Cardiac muscle cell (in vitro differentiated cells and primary cell): ENCODE results near the gene HAO2. TPM values are rescaled to one million over a fixed set of nuclear protein-coding genes. Genes with fewer than 3 reads are reported as not detected.

ENCODE experiments used
- DNase-seq, 2 donors: peaks; one replicate each; pipeline versions ENCODE4 v3.0.0 to v3.0.0-alpha.2; 2010 to 2017; ENCODE audit warnings: low read depth in 1 of 2, low spot score in 1 of 2
- H3K27ac ChIP-seq: fragments of 200-600 bp; sonication (generic); 2 replicates; pipeline ENCODE4 v1.5.1; 2016
- H3K27me3 ChIP-seq: fragments of 200-600 bp; sonication (generic); 2 replicates; pipeline ENCODE4 v1.6.0; 2016; ENCODE audit warnings: control low read depth
- H3K36me3 ChIP-seq: fragments of 200-600 bp; sonication (generic); 2 replicates; pipeline ENCODE4 v1.5.1; 2016; ENCODE audit warnings: control low read depth
- H3K4me1 ChIP-seq: fragments of 200-600 bp; sonication (generic); 2 replicates; pipeline ENCODE4 v1.8.1; 2017; ENCODE audit warnings: low read depth, mild to moderate bottlenecking, mixed run types
- H3K4me3 ChIP-seq: fragments of 200-600 bp; sonication (generic); 2 replicates; pipeline ENCODE4 v1.5.1; 2016; ENCODE audit warnings: mild to moderate bottlenecking
- H3K9me3 ChIP-seq: fragments of 200-600 bp; sonication (generic); 2 replicates; pipeline ENCODE4 v1.5.1; 2017; ENCODE audit warnings: low read depth, mild to moderate bottlenecking, control low read depth
- CTCF ChIP-seq: IDR thresholded peaks from 2 replicates; pipeline ENCODE4 v1.5.1; 2012; ENCODE audit warnings: low read depth, mild to moderate bottlenecking, low read length
- polyA plus RNA-seq: library from polyadenylated mRNA; unstranded; fragments of >200 nt; fragmentation: Nextera tagmentation; extraction: Ambion mirVana; gene quantifications from 2 replicates; pipeline ENCODE4 v1.2.1, GENCODE V29; 2016
- total RNA-seq: library from RNA; depleted of rRNA; stranded (reverse); fragments of >200 nt; gene quantifications from 2 replicates; pipeline ENCODE4 v1.2.3, GENCODE V29; 2016

Gene HAO2
- total and polyA plus RNA-seq, 2 experiments from 2014 or later: not detected

GRCh38 chr1:119391749-119392148 lies 23.2 kb downstream of the HAO2 start:
- Histone ChIP-seq H3K36me3 (no peaks in the 10 kb centered on the region), H3K4me3 (no peak overlapping the region), H3K4me1 (no peaks in the 10 kb centered on the region), H3K9me3 (no peaks in the 10 kb centered on the region), H3K27ac (no peak overlapping the region), H3K27me3 (no peaks in the 10 kb centered on the region)
- DNase-seq: no peak
- TF ChIP-seq CTCF: no peak

GRCh38 chr1:119394085-119394484 lies 25.5 kb downstream of the HAO2 start:
- no peak for TF ChIP-seq CTCF
- Histone ChIP-seq H3K9me3 (no peaks in the 10 kb centered on the region), H3K4me3 (no peak overlapping the region), H3K27ac (no peak overlapping the region), H3K27me3 (no peaks in the 10 kb centered on the region), H3K36me3 (no peaks in the 10 kb centered on the region), H3K4me1 (no peaks in the 10 kb centered on the region)
- no peak for DNase-seq

- H3K27ac ChIP-seq: no peak overlapping the region
- H3K4me1 ChIP-seq: no peaks in the 10 kb centered on the region
- H3K4me3 ChIP-seq: no peak overlapping the region
- no peak for TF ChIP-seq CTCF
- H3K9me3 ChIP-seq: no peaks in the 10 kb centered on the region
- no peaks in the 10 kb centered on the region for H3K27me3 ChIP-seq
- no peaks in the 10 kb centered on the region for H3K36me3 ChIP-seq
- DNase-seq: no peak
These were observed 28.4 kb downstream of the HAO2 start for GRCh38 chr1:119396982-119397381.

- Histone ChIP-seq H3K36me3 (no peaks in the 10 kb centered on the region), H3K9me3 (no peaks in the 10 kb centered on the region), H3K4me3 (no peak overlapping the region), H3K27me3 (no peaks in the 10 kb centered on the region), H3K27ac (no peak overlapping the region), H3K4me1 (no peaks in the 10 kb centered on the region)
- TF ChIP-seq CTCF: no peak
- DNase-seq: no peak
These were observed 29.4 kb downstream of the HAO2 start for GRCh38 chr1:119397986-119398385.

GRCh38 chr1:119404736-119405135 lies 36.2 kb downstream of the HAO2 start:
- Histone ChIP-seq H3K4me1 (no peaks in the 10 kb centered on the region), H3K4me3 (no peak overlapping the region), H3K27ac (no peak overlapping the region), H3K27me3 (no peaks in the 10 kb centered on the region), H3K36me3 (no peaks in the 10 kb centered on the region), H3K9me3 (no peaks in the 10 kb centered on the region)
- no peak for TF ChIP-seq CTCF
- DNase-seq: no peak

- DNase-seq: peak in 1 of 2 donors; percentile 71
- TF ChIP-seq CTCF: no peak
- Histone ChIP-seq H3K9me3 (no peaks in the 10 kb centered on the region), H3K27ac (no peak overlapping the region), H3K36me3 (no peaks in the 10 kb centered on the region), H3K4me1 (no peaks in the 10 kb centered on the region), H3K27me3 (no peaks in the 10 kb centered on the region), H3K4me3 (no peak overlapping the region)
These were observed 41.1 kb downstream of the HAO2 start for GRCh38 chr1:119409731-119410130.
